Measurements from ENCODE around the gene CRCP. TPM values are rescaled to one million over a fixed set of nuclear protein-coding genes. Genes with fewer than 3 reads are reported as not detected.
"Not testable (repeated sequence)": the region's sequence is repeated elsewhere in the genome, so short reads cannot be mapped to it uniquely, and the experiment has no call there.

The CRCP gene
- total RNA-seq = 10 to 100 TPM; 29.0 to 31.3 TPM

GRCh38 chr7:66114743-66115649 lies at the start of gene CRCP:
Gene CRCP (plus strand): TSS chr7:66114847. CDS start chr7:66114963, 116 bp downstream.
- Mint-ChIP-seq H3K27ac (peak within 1 kb of the TSS; percentile 98), H3K4me1 (ENCODE audit: low read depth) (peaks cover 41% of the 10 kb centered on the region), H3K27me3 (ENCODE audit: low read depth) (no peaks in the 10 kb centered on the region), H3K36me3 (ENCODE audit: low read depth) (peaks cover 24% of the 10 kb centered on the region), H3K4me3 (peak within 1 kb of the TSS; percentile 95), H3K9me3 (ENCODE audit: insufficient read depth) (no peaks in the 10 kb centered on the region)
- DNase-seq = peak; percentile 86
- ChIA-PET CTCF (interaction anchor here (1.1 to 2.9 kb wide), 3 partner anchors 10 to 134 kb away, joined by 3 to 9 read pairs (median 3); no protein-coding TSS in a partner anchor), POLR2A (interaction anchor here (0.6 to 2.1 kb wide), 10 partner anchors 9 to 1792 kb away, joined by 3 to 10 read pairs (median 4); partner anchors contain the start of gene ASL)
- ATAC-seq = peak; percentile 91

DNA sequence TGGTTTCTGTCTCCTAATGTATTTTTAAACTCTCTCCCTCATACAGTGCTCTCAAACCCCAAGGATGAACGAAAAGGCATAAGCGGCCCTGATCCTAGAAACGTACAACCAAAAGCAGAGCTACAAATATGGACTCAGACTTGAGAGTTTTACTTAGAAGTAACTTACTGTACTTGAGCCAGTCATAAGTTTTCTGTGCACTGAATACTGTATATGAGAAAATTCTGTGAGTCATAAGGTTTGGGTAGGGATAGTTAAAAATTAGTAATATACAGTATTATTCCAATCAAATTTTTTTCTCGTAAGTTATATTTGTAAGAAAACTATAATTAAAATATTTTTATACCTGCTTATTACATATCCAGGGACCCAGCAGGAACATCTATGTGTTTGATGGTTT lies 44.9 kb upstream of the CRCP start:
- no peak for DNase-seq
- CTCF ChIA-PET = no interaction called here

DNA sequence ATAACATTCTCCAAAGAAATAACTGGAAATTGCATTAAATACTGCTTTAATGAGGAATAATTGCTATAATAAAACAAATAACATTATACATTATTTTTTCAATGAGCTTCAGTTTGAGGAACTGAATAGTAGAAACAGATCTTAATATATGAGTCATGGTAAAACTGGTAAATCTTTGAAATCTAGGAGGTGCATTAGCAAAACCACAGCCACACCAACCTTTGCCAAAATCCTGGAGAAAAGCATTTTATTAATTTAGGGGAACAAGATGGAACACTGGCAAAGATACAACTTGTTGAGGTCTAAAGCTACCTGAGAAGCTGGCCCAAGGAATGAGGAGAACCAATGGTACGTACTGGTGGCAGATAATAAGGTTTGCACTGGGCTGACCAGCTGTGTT lies 44.4 kb upstream of the CRCP start:
- Mint-ChIP-seq H3K27me3 (ENCODE audit: low read depth) (peaks cover 2% of the 10 kb centered on the region), H3K4me1 (ENCODE audit: low read depth) (peaks cover 5% of the 10 kb centered on the region), H3K4me3 (no peak overlapping the region), H3K27ac (no peak overlapping the region), H3K9me3 (ENCODE audit: insufficient read depth) (no peaks in the 10 kb centered on the region), H3K36me3 (ENCODE audit: low read depth) (no peaks in the 10 kb centered on the region)
- ATAC-seq (no peak), DNase-seq (no peak)
- ChIA-PET CTCF (no interaction called here), POLR2A (interaction anchor here (0.6 kb wide), 1 partner anchor 349 kb away, joined by 4 read pairs; no protein-coding TSS in a partner anchor)

More for the DNA sequence above, 44.9 kb upstream of the CRCP start:
- Mint-ChIP-seq H3K4me1 (ENCODE audit: low read depth) (peaks cover 4% of the 10 kb centered on the region), H3K4me3 (no peak overlapping the region), H3K36me3 (ENCODE audit: low read depth) (no peaks in the 10 kb centered on the region), H3K9me3 (ENCODE audit: insufficient read depth) (no peaks in the 10 kb centered on the region), H3K27ac (no peak overlapping the region), H3K27me3 (ENCODE audit: low read depth) (peaks cover 2% of the 10 kb centered on the region)
- POLR2A ChIA-PET = interaction anchor here (0.6 to 0.7 kb wide), 2 partner anchors 28 to 349 kb away, joined by 3 to 4 read pairs; no protein-coding TSS in a partner anchor
- ATAC-seq = no peak

DNA sequence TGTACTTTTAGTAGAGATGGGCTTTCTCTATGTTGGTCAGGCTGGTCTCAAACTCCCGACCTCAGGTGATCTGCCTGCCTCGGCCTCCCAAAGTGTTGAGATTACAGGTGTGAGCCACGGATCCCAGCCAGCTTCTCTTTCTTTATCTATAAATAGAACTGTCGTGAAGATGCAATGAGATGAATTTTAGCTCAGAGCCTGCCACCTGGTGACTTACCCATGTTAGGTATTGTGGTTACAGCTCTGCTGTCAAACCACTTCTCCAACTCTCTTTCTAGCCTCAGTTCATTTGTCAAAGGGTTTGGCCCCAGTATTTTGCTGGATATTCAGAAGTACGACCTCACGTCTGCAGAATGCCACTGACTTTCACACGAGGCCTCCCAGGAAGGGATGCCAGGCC lies 42.4 kb upstream of the CRCP start:
- DNase-seq; H3K36me3 Mint-ChIP-seq (ENCODE audit: low read depth); H3K4me3 Mint-ChIP-seq; H3K9me3 Mint-ChIP-seq (ENCODE audit: insufficient read depth); POLR2A ChIA-PET; H3K27me3 Mint-ChIP-seq (ENCODE audit: low read depth); H3K27ac Mint-ChIP-seq; ATAC-seq: not testable (repeated sequence)
- H3K4me1 Mint-ChIP-seq (ENCODE audit: low read depth) = peaks cover 17% of the 10 kb centered on the region
- CTCF ChIA-PET = interaction anchor here (0.9 to 1.2 kb wide), 2 partner anchors 41 to 91 kb away, joined by 3 to 6 read pairs; partner anchors contain the start of gene GUSB

DNA sequence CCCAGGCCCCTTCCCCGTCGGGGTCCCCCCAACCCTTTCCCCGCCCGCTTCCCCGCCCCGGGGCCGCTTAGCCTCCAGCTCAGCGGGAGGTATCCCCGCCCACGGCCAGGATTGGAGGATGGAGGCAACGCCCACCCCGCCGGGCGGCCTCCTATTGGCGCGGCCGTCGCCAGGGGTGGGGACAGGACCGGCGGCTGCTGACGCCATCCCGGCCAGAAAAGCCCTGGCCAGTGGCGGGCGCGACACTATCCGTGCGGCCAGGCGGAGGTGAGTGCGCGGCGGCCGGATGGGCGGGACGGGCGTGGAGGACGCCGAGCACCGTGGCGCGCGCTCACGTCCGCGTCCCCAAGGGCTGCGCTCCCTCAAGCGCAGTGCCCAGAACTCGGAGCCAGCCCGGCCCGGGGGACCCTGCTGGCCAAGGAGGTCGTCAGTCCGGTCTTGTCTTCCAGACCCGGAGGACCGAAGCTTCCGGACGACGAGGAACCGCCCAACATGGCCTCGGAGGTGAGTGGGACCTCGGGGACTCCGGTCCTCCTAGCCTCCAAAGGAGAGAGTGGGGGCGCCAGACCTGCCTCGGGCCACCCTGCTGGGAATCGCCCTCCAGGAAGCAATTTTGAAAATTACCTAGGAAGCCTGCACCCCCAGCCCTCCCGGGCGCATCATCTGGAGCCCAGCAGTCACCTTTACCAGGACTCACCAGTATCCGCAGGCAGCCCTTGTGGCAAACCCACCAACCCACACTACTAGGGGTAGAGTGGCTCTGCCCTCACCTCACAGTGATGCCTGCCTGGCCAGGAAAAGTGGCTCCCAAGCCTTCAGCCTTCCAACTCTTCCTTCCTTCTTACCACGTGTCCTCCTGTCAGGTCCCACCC lies 38.8 kb upstream of the CRCP start, which contains the start of gene ASL:
ASL (plus strand) TSS at position 230 of the 872 bp plus-strand sequence; CDS start at position 493, 263 bp downstream.
- Mint-ChIP-seq H3K27ac (peak within 1 kb of the TSS; percentile 79), H3K27me3 (ENCODE audit: low read depth) (peaks cover 2% of the 10 kb centered on the region), H3K4me3 (peak within 1 kb of the TSS; percentile 87), H3K4me1 (ENCODE audit: low read depth) (peaks cover 23% of the 10 kb centered on the region), H3K36me3 (ENCODE audit: low read depth) (peaks cover 2% of the 10 kb centered on the region), H3K9me3 (ENCODE audit: insufficient read depth) (no peaks in the 10 kb centered on the region)
- POLR2A ChIA-PET = interaction anchor here (1.1 to 1.9 kb wide), 2 partner anchors 14 to 39 kb away, joined by 4 to 8 read pairs; partner anchors contain the start of gene CRCP
- ATAC-seq (peak; percentile 98), DNase-seq (peak; percentile 90)
- CTCF ChIA-PET = interaction anchor here (0.8 to 1.3 kb wide), 3 partner anchors 8 to 338 kb away, joined by 3 read pairs; no protein-coding TSS in a partner anchor

DNA sequence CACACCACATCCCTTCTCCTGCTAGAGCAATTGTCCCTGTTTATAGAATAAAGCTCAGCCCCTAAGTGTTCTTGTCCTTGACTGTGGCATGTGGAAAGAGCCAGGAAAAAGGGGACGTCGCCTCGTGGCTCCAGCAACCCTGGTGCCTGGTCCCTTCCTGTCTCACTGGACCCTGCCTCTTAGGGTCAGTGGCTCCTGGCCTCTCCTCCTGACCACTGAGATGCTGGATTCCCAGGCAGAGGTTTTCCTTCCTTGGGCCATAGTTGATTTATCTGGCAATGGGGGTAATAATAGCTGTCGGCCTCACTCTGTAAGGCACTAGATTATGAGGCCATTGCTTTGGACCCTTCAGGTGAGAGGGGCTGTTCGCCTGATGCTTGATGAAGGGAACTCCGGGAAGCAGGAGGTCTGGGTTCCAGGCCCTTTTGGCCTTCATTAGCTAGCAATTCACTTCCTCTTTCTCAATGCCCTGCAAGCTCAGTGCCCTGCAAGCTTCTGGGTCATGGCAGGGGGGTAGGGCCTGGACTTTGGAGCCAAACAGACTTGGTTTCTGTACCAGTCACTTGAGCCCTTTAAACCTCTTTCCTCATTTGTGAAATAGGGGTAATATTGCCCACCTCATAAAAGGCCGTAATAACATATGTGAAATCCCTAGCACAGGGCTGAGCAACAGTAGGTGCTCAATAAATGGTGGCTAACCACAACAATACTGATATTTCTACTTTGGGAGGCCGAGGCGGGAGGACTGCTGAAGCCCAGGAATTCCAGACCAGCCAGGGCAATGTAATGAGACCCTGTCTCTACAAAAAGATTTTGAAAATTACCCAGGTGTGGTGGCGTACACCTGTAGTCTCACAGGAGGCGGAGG lies 38.0 kb upstream of the CRCP start:
- Mint-ChIP-seq H3K4me3 (peak overlapping the region; percentile 87), H3K9me3 (ENCODE audit: insufficient read depth) (no peaks in the 10 kb centered on the region), H3K27me3 (ENCODE audit: low read depth) (peaks cover 2% of the 10 kb centered on the region), H3K27ac (peak overlapping the region; percentile 77), H3K4me1 (ENCODE audit: low read depth) (peaks cover 23% of the 10 kb centered on the region), H3K36me3 (ENCODE audit: low read depth) (peaks cover 2% of the 10 kb centered on the region)
- ChIA-PET POLR2A (interaction anchor here (1.9 kb wide), 1 partner anchor 38 kb away, joined by 8 read pairs; the partner anchor contains the start of gene CRCP), CTCF (no interaction called here)
- no peak for DNase-seq
- no peak for ATAC-seq

DNA sequence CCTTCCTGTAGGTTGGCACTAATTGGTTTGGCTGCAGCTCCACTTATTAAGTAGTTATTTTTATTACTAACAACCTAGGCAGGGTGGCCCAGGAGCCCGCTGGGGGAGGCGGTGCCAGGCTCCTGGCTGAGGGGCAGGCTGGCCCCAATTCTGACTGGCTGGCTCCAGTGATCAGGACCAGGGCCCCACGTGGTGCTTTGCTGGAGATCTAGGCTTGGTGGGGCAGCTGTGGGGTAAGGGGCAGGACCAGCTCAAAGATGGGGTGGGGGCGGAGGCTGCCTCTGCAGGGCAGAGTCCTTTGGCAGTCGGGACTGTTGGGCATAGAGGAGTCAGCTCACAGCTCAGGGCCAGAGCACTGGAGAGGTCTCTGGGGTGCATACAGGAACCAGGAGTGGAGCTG lies 36.6 kb upstream of the CRCP start:
- ChIA-PET CTCF (no interaction called here), POLR2A (interaction anchor here (0.6 kb wide), 1 partner anchor 1284 kb away, joined by 4 read pairs; the partner anchor contains the start of gene ZNF138)
- H3K4me3 Mint-ChIP-seq = no peak overlapping the region
- no peak for ATAC-seq
- H3K27me3 Mint-ChIP-seq (ENCODE audit: low read depth) = peaks cover 2% of the 10 kb centered on the region
- no peaks in the 10 kb centered on the region for H3K9me3 Mint-ChIP-seq (ENCODE audit: insufficient read depth)
- no peak for DNase-seq
- peaks cover 19% of the 10 kb centered on the region for H3K4me1 Mint-ChIP-seq (ENCODE audit: low read depth)
- peaks cover 4% of the 10 kb centered on the region for H3K36me3 Mint-ChIP-seq (ENCODE audit: low read depth)
- H3K27ac Mint-ChIP-seq = no peak overlapping the region

GRCh38 chr7:66082083-66082482 lies 32.6 kb upstream of the CRCP start:
- Mint-ChIP-seq H3K36me3 (ENCODE audit: low read depth) (peaks cover 9% of the 10 kb centered on the region), H3K9me3 (ENCODE audit: insufficient read depth) (no peaks in the 10 kb centered on the region), H3K4me1 (ENCODE audit: low read depth) (peaks cover 7% of the 10 kb centered on the region), H3K27ac (no peak overlapping the region), H3K27me3 (ENCODE audit: low read depth) (no peaks in the 10 kb centered on the region), H3K4me3 (no peak overlapping the region)
- ChIA-PET CTCF (no interaction called here), POLR2A (no interaction called here)
- DNase-seq = no peak
- ATAC-seq = no peak

- Mint-ChIP-seq H3K9me3 (ENCODE audit: insufficient read depth) (no peaks in the 10 kb centered on the region), H3K36me3 (ENCODE audit: low read depth) (peaks cover 7% of the 10 kb centered on the region)
These were observed 31.7 kb upstream of the CRCP start for GRCh38 chr7:66082886-66083415.

GRCh38 chr7:66083677-66084076 lies 31.0 kb upstream of the CRCP start:
- H3K27ac Mint-ChIP-seq = no peak overlapping the region

More at GRCh38 chr7:66082886-66083415, 31.7 kb upstream of the CRCP start:
- H3K27me3 Mint-ChIP-seq (ENCODE audit: low read depth) = no peaks in the 10 kb centered on the region
- no peak overlapping the region for H3K27ac Mint-ChIP-seq
- ATAC-seq = no peak
- no peak overlapping the region for H3K4me3 Mint-ChIP-seq
- H3K4me1 Mint-ChIP-seq (ENCODE audit: low read depth) = peaks cover 3% of the 10 kb centered on the region
- CTCF ChIA-PET = no interaction called here
- no peak for DNase-seq
- POLR2A ChIA-PET = interaction anchor here (0.5 kb wide), 1 partner anchor 12 kb away, joined by 7 read pairs; no protein-coding TSS in a partner anchor

More at GRCh38 chr7:66083677-66084076, 31.0 kb upstream of the CRCP start:
- Mint-ChIP-seq H3K36me3 (ENCODE audit: low read depth) (peaks cover 7% of the 10 kb centered on the region), H3K4me3 (no peak overlapping the region), H3K9me3 (ENCODE audit: insufficient read depth) (no peaks in the 10 kb centered on the region), H3K4me1 (ENCODE audit: low read depth) (no peaks in the 10 kb centered on the region), H3K27me3 (ENCODE audit: low read depth) (no peaks in the 10 kb centered on the region)
- ChIA-PET POLR2A (no interaction called here), CTCF (interaction anchor here (1.1 kb wide), 1 partner anchor 8 kb away, joined by 3 read pairs; the partner anchor contains the start of gene ASL)
- ATAC-seq (no peak), DNase-seq (no peak)

All from activated CD8-positive, alpha-beta T cell treated with anti-CD3 and anti-CD28 coated beads, Interleukin-2, amount 10 ng/mL, durations not matched to agents 7 days and 5 days (primary cell).